GM23338 (cell line): ENCODE measurements around the gene PPP2R1B. TPM values are rescaled to one million over a fixed set of nuclear protein-coding genes. Genes with fewer than 3 reads are reported as not detected.

ENCODE experiments used
- ATAC-seq: fragments of 200-7000 bp; cut with Tn5 transposase; 3 replicates; pipeline ENCODE4 v1.9.1; 2020
- DNase-seq: peaks from one replicate; pipeline ENCODE4 v3.0.0-alpha.2; 2015; ENCODE audit warnings: low spot score
- H2AFZ ChIP-seq: fragments of 200-600 bp; sonication (generic); 2 replicates; pipeline ENCODE4 v1.8.0; 2016; ENCODE audit warnings: antibody characterized with exemption, mild to moderate bottlenecking, moderate library complexity
- H3F3A ChIP-seq: fragments of 200-600 bp; sonication (generic); replicated peaks from 2 replicates; pipeline ENCODE4 v1.8.0; 2017; ENCODE audit warnings: antibody characterized with exemption, mixed run types, low read depth
- H3K27ac ChIP-seq: fragments of 200-600 bp; sonication (generic); 2 replicates; pipeline ENCODE4 v1.6.1; 2016; ENCODE audit warnings: low read depth
- H3K27me3 ChIP-seq: fragments of 200-600 bp; sonication (generic); 2 replicates; pipeline ENCODE4 v1.8.0; 2016; ENCODE audit warnings: mild to moderate bottlenecking, mixed run types, moderate library complexity; ENCODE audit not compliant: insufficient read depth
- H3K36me3 ChIP-seq: fragments of 200-600 bp; sonication (generic); 2 replicates; pipeline ENCODE4 v1.8.0; 2016; ENCODE audit warnings: mild to moderate bottlenecking; ENCODE audit not compliant: insufficient read depth
- H3K4me1 ChIP-seq: fragments of 200-600 bp; sonication (generic); 2 replicates; pipeline ENCODE4 v1.8.0; 2016; ENCODE audit warnings: mild to moderate bottlenecking, moderate library complexity; ENCODE audit not compliant: insufficient read depth
- H3K4me2 ChIP-seq: fragments of 200-600 bp; sonication (generic); 2 replicates; pipeline ENCODE4 v1.7.1; 2017; ENCODE audit warnings: mixed run types
- H3K4me3 ChIP-seq: fragments of 200-600 bp; sonication (generic); 2 replicates; pipeline ENCODE4 v1.6.1; 2016; ENCODE audit warnings: mixed run types
- H3K79me2 ChIP-seq: fragments of 200-600 bp; sonication (generic); replicated peaks from 2 replicates; pipeline ENCODE4 v1.8.0; 2017; ENCODE audit warnings: mild to moderate bottlenecking; ENCODE audit not compliant: insufficient read depth
- H3K9me2 ChIP-seq: fragments of 200-600 bp; sonication (generic); 2 replicates; pipeline ENCODE4 v1.8.0; 2017; ENCODE audit not compliant: insufficient read depth
- H4K20me1 ChIP-seq: fragments of 200-600 bp; sonication (generic); replicated peaks from 2 replicates; pipeline ENCODE4 v1.8.0; 2017; ENCODE audit warnings: mild to moderate bottlenecking; ENCODE audit not compliant: insufficient read depth
- H3K27ac Mint-ChIP-seq: 2 replicates; pipeline ENCODE4 v1.8.0; 2020; ENCODE audit warnings: inconsistent platforms, mild to moderate bottlenecking, moderate library complexity, mixed read lengths
- H3K27me3 Mint-ChIP-seq: 3 replicates; pipeline ENCODE4 v1.8.0; 2022; ENCODE audit warnings: low read depth, mild to moderate bottlenecking, moderate library complexity, mixed read lengths, inconsistent platforms; ENCODE audit not compliant: insufficient read depth, poor library complexity
- H3K36me3 Mint-ChIP-seq: 3 replicates; pipeline ENCODE4 v1.8.0; 2021; ENCODE audit warnings: low read depth, mild to moderate bottlenecking, inconsistent platforms, moderate library complexity, mixed read lengths
- H3K4me1 Mint-ChIP-seq: 3 replicates; pipeline ENCODE4 v1.8.0; 2020; ENCODE audit warnings: mild to moderate bottlenecking, inconsistent platforms, mixed read lengths
- H3K4me3 Mint-ChIP-seq: 3 replicates; pipeline ENCODE4 v1.8.0; 2021; ENCODE audit warnings: moderate library complexity, mild to moderate bottlenecking, inconsistent platforms, mixed read lengths
- H3K9me3 Mint-ChIP-seq: 3 replicates; pipeline ENCODE4 v1.8.0; 2020; ENCODE audit warnings: moderate library complexity, mild to moderate bottlenecking, inconsistent platforms, mixed read lengths
- CTCF ChIP-seq, 2 experiments: fragments of 200-600 bp in 1 of 2; sonication (generic) in 1 of 2; conservative IDR thresholded peaks; 2 replicates each; pipeline versions ENCODE4 v1.5.1 to v1.6.1; 2016 to 2017; ENCODE audit warnings: antibody characterized with exemption in 2 of 2, low read depth in 2 of 2, mild to moderate bottlenecking in 2 of 2, moderate library complexity in 1 of 2
- EZH2phosphoT487 ChIP-seq: fragments of 200-600 bp; sonication (generic); IDR thresholded peaks from one replicate; pipeline ENCODE4 v1.8.1; 2018; ENCODE audit warnings: antibody characterized with exemption; ENCODE audit not compliant: unreplicated experiment
- JUNB ChIP-seq: IDR thresholded peaks from one replicate; pipeline ENCODE4 v1.6.1; 2016; ENCODE audit warnings: antibody characterized with exemption; ENCODE audit not compliant: unreplicated experiment
- NANOG ChIP-seq: IDR thresholded peaks from 2 replicates; pipeline ENCODE4 v1.6.1; 2016; ENCODE audit warnings: antibody characterized with exemption, borderline replicate concordance
- POLR2AphosphoS5 ChIP-seq: IDR thresholded peaks from 2 replicates; pipeline ENCODE4 v1.6.1; 2016; ENCODE audit warnings: antibody characterized with exemption, low read depth
- ZNF462 ChIP-seq: fragments of 250-450 bp; sonication (Bioruptor Pico); IDR thresholded peaks from 2 replicates; pipeline ENCODE4 v1.5.0; 2020; ENCODE audit warnings: mild to moderate bottlenecking, moderate library complexity
- polyA plus RNA-seq: library from polyadenylated mRNA; unstranded; fragments of >200 nt; fragmentation: Nextera tagmentation; extraction: Ambion mirVana; gene quantifications from 2 replicates; pipeline ENCODE4 v1.2.1, GENCODE V29; 2016
- total RNA-seq: library from RNA; depleted of rRNA; stranded (reverse); fragments of >200 nt; shearing (Covaris generic); gene quantifications from 2 replicates; pipeline ENCODE4 v1.2.3, GENCODE V29; 2014
- TF ChIP-seq, protein P1 (sequence below): IDR thresholded peaks from 2 replicates; pipeline ENCODE4 v1.6.1; 2016; ENCODE audit warnings: antibody characterized with exemption

PPP2R1B gene
- total and polyA plus RNA-seq, 2 experiments from 2014 or later = 18.5 to 82.0 TPM

DNA sequence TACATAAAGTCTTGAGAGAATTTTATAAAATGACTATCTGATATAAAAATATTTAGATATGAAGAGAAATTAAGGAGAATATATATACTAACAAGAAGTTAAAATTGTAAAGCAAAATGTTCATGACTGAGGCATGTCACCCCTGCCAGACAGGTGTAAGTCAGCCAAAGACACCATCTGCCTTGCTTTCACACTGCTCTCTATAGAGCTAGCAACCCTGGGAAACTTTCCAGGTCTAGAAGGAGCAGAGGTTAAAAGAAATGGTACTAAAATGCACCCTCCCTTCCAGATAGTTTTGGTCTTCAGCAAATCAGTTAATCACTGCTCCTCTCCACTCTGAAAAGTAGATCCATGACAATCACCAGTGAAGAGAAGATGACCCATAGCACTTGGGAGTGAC is 16.5 kb downstream of the PPP2R1B start (continued):
- TF ChIP-seq ZNF462 (CRISPR knock-in tag) (no peak), CTCF (conservative IDR thresholded peaks at IDR 0.05; ENCODE audit: low read depth in 2 of 2) (no peak), NANOG (no peak)

GRCh38 chr11:111748035-111748804 is 18.0 kb downstream of the PPP2R1B start:
- no peak overlapping the region for H3K27ac Mint-ChIP-seq
- H3K36me3 ChIP-seq = peaks cover 66% of the 10 kb centered on the region

More at GRCh38 chr11:111748035-111748804, 18.0 kb downstream of the PPP2R1B start:
- H3K36me3 Mint-ChIP-seq = peaks cover 82% of the 10 kb centered on the region
- no peaks in the 10 kb centered on the region for H3K4me1 ChIP-seq
- no peak overlapping the region for H3K4me3 ChIP-seq
- H4K20me1 ChIP-seq = peaks cover 19% of the 10 kb centered on the region
- peaks cover under 1% of the 10 kb centered on the region; the same call in 1 of the 2 replicates for H3F3A ChIP-seq
- H3K27me3 Mint-ChIP-seq = no peaks in the 10 kb centered on the region
- no peaks in the 10 kb centered on the region for H3K27me3 ChIP-seq
- H3K4me1 Mint-ChIP-seq = no peaks in the 10 kb centered on the region
- no peak overlapping the region for H3K4me3 Mint-ChIP-seq
- peaks cover 14% of the 10 kb centered on the region; the same call in 1 of the 2 replicates for H3K79me2 ChIP-seq
- no peak for TF ChIP-seq EZH2phosphoT487
- TF ChIP-seq POLR2AphosphoS5 = no peak
- TF ChIP-seq, protein P1, sequence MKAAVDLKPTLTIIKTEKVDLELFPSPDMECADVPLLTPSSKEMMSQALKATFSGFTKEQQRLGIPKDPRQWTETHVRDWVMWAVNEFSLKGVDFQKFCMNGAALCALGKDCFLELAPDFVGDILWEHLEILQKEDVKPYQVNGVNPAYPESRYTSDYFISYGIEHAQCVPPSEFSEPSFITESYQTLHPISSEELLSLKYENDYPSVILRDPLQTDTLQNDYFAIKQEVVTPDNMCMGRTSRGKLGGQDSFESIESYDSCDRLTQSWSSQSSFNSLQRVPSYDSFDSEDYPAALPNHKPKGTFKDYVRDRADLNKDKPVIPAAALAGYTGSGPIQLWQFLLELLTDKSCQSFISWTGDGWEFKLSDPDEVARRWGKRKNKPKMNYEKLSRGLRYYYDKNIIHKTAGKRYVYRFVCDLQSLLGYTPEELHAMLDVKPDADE = no peak
- TF ChIP-seq JUNB = no peak
- H3K27ac ChIP-seq = no peak overlapping the region
- H2AFZ ChIP-seq = no peak overlapping the region
- H3K9me3 Mint-ChIP-seq = no peaks in the 10 kb centered on the region
- ATAC-seq (peak; percentile 61), DNase-seq (no peak)
- H3K4me2 ChIP-seq = no peak overlapping the region
- no peaks in the 10 kb centered on the region for H3K9me2 ChIP-seq
